ENCODE data around the gene MTMR3. TPM values are rescaled to one million over a fixed set of nuclear protein-coding genes. Genes with fewer than 3 reads are reported as not detected.
"Not testable (repeated sequence)": the region's sequence is repeated elsewhere in the genome, so short reads cannot be mapped to it uniquely, and the experiment has no call there.

The MTMR3 gene
- total and polyA plus RNA-seq, 2 donors (not counting 1 experiment from before 2014, with no cell fraction given), result 31.7 to 67.8 TPM

- H3K4me3 Mint-ChIP-seq, result no peak overlapping the region
- H3K9me3 Mint-ChIP-seq (ENCODE audit: insufficient read depth), result peaks cover 6% of the 10 kb centered on the region
- no peak overlapping the region for H3K4me3 ChIP-seq (ENCODE audit: control extremely low read depth in 1 of 5, extremely low read depth in 1 of 5, insufficient read depth in 1 of 5, low read depth in 2 of 5, low read length in 4 of 5)
- no peak for DNase-seq
- TF ChIP-seq EZH2 (IDR thresholded peaks at IDR 0.05; ENCODE audit: borderline replicate concordance, insufficient read depth, low read depth, low read length, poor library complexity, severe bottlenecking), result no peak
- TF ChIP-seq CTCF (IDR thresholded peaks at IDR 0.05), result no peak
- H3K4me1 ChIP-seq (ENCODE audit: control insufficient read depth in 2 of 2, insufficient read depth in 2 of 2, low read length in 2 of 2), result no peaks in the 10 kb centered on the region
- no peak overlapping the region for H3K4me2 ChIP-seq (replicated peaks; ENCODE audit: low read depth, low read length, poor library complexity, severe bottlenecking)
- no peak overlapping the region for H3K27ac Mint-ChIP-seq
- CTCF ChIA-PET, result no interaction called here
- H3K27me3 Mint-ChIP-seq, result peaks cover 5% of the 10 kb centered on the region
- WGBS (ENCODE audit: insufficient coverage), result 100% methylated on average over 1 of the region's 1 CpG
- H3K36me3 ChIP-seq (replicated peaks in 1 of 2; ENCODE audit: control extremely low read depth in 1 of 2, control insufficient read depth in 1 of 2, extremely low read depth in 1 of 2, insufficient read depth in 2 of 2, low read length in 1 of 2), result no peaks in the 10 kb centered on the region
- intact Hi-C loops (cut with micrococcal nuclease), result no loop called here
- H3K9me3 ChIP-seq (ENCODE audit: control extremely low read depth in 1 of 3, control insufficient read depth in 2 of 3, insufficient read depth in 1 of 3, low read length in 2 of 3), result peaks cover 0 to 15% (median 7%) of the 10 kb centered on the region in 3 donors
- H3K27me3 ChIP-seq (replicated peaks in 1 of 4; ENCODE audit: control extremely low read depth in 1 of 4, control insufficient read depth in 3 of 4, insufficient read depth in 4 of 4, low read length in 3 of 4), result no peaks in the 10 kb centered on the region
- H4K20me1 ChIP-seq (ENCODE audit: control insufficient read depth, insufficient read depth, low read length, poor library complexity, severe bottlenecking), result no peaks in the 10 kb centered on the region
- no peak overlapping the region for H3K27ac ChIP-seq (ENCODE audit: low read length in 2 of 2)
- H2AFZ ChIP-seq (ENCODE audit: insufficient read depth, low read depth, low read length, poor library complexity, severe bottlenecking), result no peak overlapping the region
- no peaks in the 10 kb centered on the region for H3K79me2 ChIP-seq (ENCODE audit: control insufficient read depth, insufficient read depth, low read length)
- no peak for ATAC-seq (ENCODE audit: low read depth)
- no peaks in the 10 kb centered on the region for H3K4me1 Mint-ChIP-seq
- POLR2A ChIA-PET, result no interaction called here
- no peak overlapping the region for H3K9ac ChIP-seq (ENCODE audit: low read length)
These were observed 173.0 kb downstream of the MTMR3 start for GRCh38 chr22:30056015-30056414.

- intact Hi-C loops (cut with micrococcal nuclease), result no loop called here
- no peak overlapping the region for H3K27ac ChIP-seq (ENCODE audit: low read length in 2 of 2)
- H3K4me2 ChIP-seq (replicated peaks; ENCODE audit: low read depth, low read length, poor library complexity, severe bottlenecking), result no peak overlapping the region
- H3K36me3 ChIP-seq (replicated peaks in 1 of 2; ENCODE audit: control extremely low read depth in 1 of 2, control insufficient read depth in 1 of 2, extremely low read depth in 1 of 2, insufficient read depth in 2 of 2, low read length in 1 of 2), result no peaks in the 10 kb centered on the region
- no peak for DNase-seq
- no peaks in the 10 kb centered on the region for H4K20me1 ChIP-seq (ENCODE audit: control insufficient read depth, insufficient read depth, low read length, poor library complexity, severe bottlenecking)
- H3K4me3 ChIP-seq (ENCODE audit: control extremely low read depth in 1 of 5, extremely low read depth in 1 of 5, insufficient read depth in 1 of 5, low read depth in 2 of 5, low read length in 4 of 5), result no peak overlapping the region
- Mint-ChIP-seq H3K4me3 (no peak overlapping the region), H3K4me1 (no peaks in the 10 kb centered on the region), H3K9me3 (ENCODE audit: insufficient read depth) (peaks cover 10% of the 10 kb centered on the region), H3K27ac (no peak overlapping the region), H3K27me3 (peaks cover 12% of the 10 kb centered on the region)
- ChIA-PET CTCF (no interaction called here), POLR2A (no interaction called here)
- H3K9ac ChIP-seq (ENCODE audit: low read length), result no peak overlapping the region
- no peak for TF ChIP-seq CTCF (IDR thresholded peaks at IDR 0.05)
- no peak for TF ChIP-seq EZH2 (IDR thresholded peaks at IDR 0.05; ENCODE audit: borderline replicate concordance, insufficient read depth, low read depth, low read length, poor library complexity, severe bottlenecking)
- no peak for ATAC-seq (ENCODE audit: low read depth)
- H2AFZ ChIP-seq (ENCODE audit: insufficient read depth, low read depth, low read length, poor library complexity, severe bottlenecking), result no peak overlapping the region
- peaks cover under 1 to 15% (median 7%) of the 10 kb centered on the region in 3 donors for H3K9me3 ChIP-seq (ENCODE audit: control extremely low read depth in 1 of 3, control insufficient read depth in 2 of 3, insufficient read depth in 1 of 3, low read length in 2 of 3)
- no CpG with 5 or more reads among the region's 1 CpG for WGBS (ENCODE audit: insufficient coverage)
- no peaks in the 10 kb centered on the region for H3K4me1 ChIP-seq (ENCODE audit: control insufficient read depth in 2 of 2, insufficient read depth in 2 of 2, low read length in 2 of 2)
- H3K27me3 ChIP-seq (replicated peaks in 1 of 4; ENCODE audit: control extremely low read depth in 1 of 4, control insufficient read depth in 3 of 4, insufficient read depth in 4 of 4, low read length in 3 of 4), result no peaks in the 10 kb centered on the region
- no peaks in the 10 kb centered on the region for H3K79me2 ChIP-seq (ENCODE audit: control insufficient read depth, insufficient read depth, low read length)
These were observed 174.4 kb downstream of the MTMR3 start for GRCh38 chr22:30057375-30057774.

- CTCF ChIA-PET, result interaction anchor here (0.7 kb wide), 1 partner anchor 9 kb away, joined by 3 read pairs; no protein-coding TSS in a partner anchor
- H3K4me1 ChIP-seq (ENCODE audit: control insufficient read depth in 2 of 2, insufficient read depth in 2 of 2, low read length in 2 of 2); H2AFZ ChIP-seq (ENCODE audit: insufficient read depth, low read depth, low read length, poor library complexity, severe bottlenecking); ATAC-seq (ENCODE audit: low read depth); H3K4me1 Mint-ChIP-seq; H3K27ac Mint-ChIP-seq; H3K27me3 ChIP-seq (replicated peaks in 1 of 4; ENCODE audit: control extremely low read depth in 1 of 4, control insufficient read depth in 3 of 4, insufficient read depth in 4 of 4, low read length in 3 of 4); H3K4me3 Mint-ChIP-seq; POLR2A ChIA-PET; H4K20me1 ChIP-seq (ENCODE audit: control insufficient read depth, insufficient read depth, low read length, poor library complexity, severe bottlenecking); H3K4me3 ChIP-seq (ENCODE audit: control extremely low read depth in 1 of 5, extremely low read depth in 1 of 5, insufficient read depth in 1 of 5, low read depth in 2 of 5, low read length in 4 of 5); H3K27ac ChIP-seq (ENCODE audit: low read length in 2 of 2); DNase-seq; H3K9ac ChIP-seq (ENCODE audit: low read length); intact Hi-C loops (cut with micrococcal nuclease); H3K79me2 ChIP-seq (ENCODE audit: control insufficient read depth, insufficient read depth, low read length); H3K4me2 ChIP-seq (replicated peaks; ENCODE audit: low read depth, low read length, poor library complexity, severe bottlenecking); H3K36me3 ChIP-seq (replicated peaks in 1 of 2; ENCODE audit: control extremely low read depth in 1 of 2, control insufficient read depth in 1 of 2, extremely low read depth in 1 of 2, insufficient read depth in 2 of 2, low read length in 1 of 2): not testable (repeated sequence)
- Mint-ChIP-seq H3K27me3 (peaks cover 16% of the 10 kb centered on the region), H3K9me3 (ENCODE audit: insufficient read depth) (peaks cover 18% of the 10 kb centered on the region)
- WGBS (ENCODE audit: insufficient coverage), result no CpG with 5 or more reads among the region's 22 CpGs
- H3K9me3 ChIP-seq (ENCODE audit: control extremely low read depth in 1 of 3, control insufficient read depth in 2 of 3, insufficient read depth in 1 of 3, low read length in 2 of 3), result peaks cover 2 to 16% (median 15%) of the 10 kb centered on the region in 3 donors
These were observed 176.5 kb downstream of the MTMR3 start for GRCh38 chr22:30059346-30060020.
